ENCODE measurements around the gene FTO.

The FTO gene

GRCh38 chr16:53973021-53973420, 269.1 kb downstream of the FTO start:
- FAIRE-seq = no peak
- DNase-seq (ENCODE audit: extremely low spot score, insufficient read length, low read depth) = no peak

- FAIRE-seq = no peak
These were observed 270.6 kb downstream of the FTO start for GRCh38 chr16:53974484-53975080.

GRCh38 chr16:53980675-53981074, 276.7 kb downstream of the FTO start:
- DNase-seq (ENCODE audit: extremely low spot score, insufficient read length, low read depth) (no peak), FAIRE-seq (no peak)

More at GRCh38 chr16:53974484-53975080, 270.6 kb downstream of the FTO start:
- DNase-seq (ENCODE audit: extremely low spot score, insufficient read length, low read depth) = no peak

GRCh38 chr16:53982631-53983042, 278.7 kb downstream of the FTO start:
- no peak for FAIRE-seq
- no peak for DNase-seq (ENCODE audit: extremely low spot score, insufficient read length, low read depth)

- no peak for FAIRE-seq
These were observed 281.0 kb downstream of the FTO start for GRCh38 chr16:53984936-53985335.

GRCh38 chr16:53985861-53986260, 281.9 kb downstream of the FTO start:
- DNase-seq (ENCODE audit: extremely low spot score, insufficient read length, low read depth) (no peak), FAIRE-seq (no peak)

More at GRCh38 chr16:53984936-53985335, 281.0 kb downstream of the FTO start:
- no peak for DNase-seq (ENCODE audit: extremely low spot score, insufficient read length, low read depth)

- FAIRE-seq = no peak
These were observed 282.8 kb downstream of the FTO start for GRCh38 chr16:53986793-53987192.

GRCh38 chr16:53988136-53988535, 284.2 kb downstream of the FTO start:
- DNase-seq (ENCODE audit: extremely low spot score, insufficient read length, low read depth) (no peak), FAIRE-seq (no peak)

More at GRCh38 chr16:53986793-53987192, 282.8 kb downstream of the FTO start:
- no peak for DNase-seq (ENCODE audit: extremely low spot score, insufficient read length, low read depth)

GRCh38 chr16:53989597-53989996, 285.6 kb downstream of the FTO start:
- FAIRE-seq (no peak), DNase-seq (ENCODE audit: extremely low spot score, insufficient read length, low read depth) (no peak)

GRCh38 chr16:53991754-53992378, 287.9 kb downstream of the FTO start:
- no peak for FAIRE-seq
- no peak for DNase-seq (ENCODE audit: extremely low spot score, insufficient read length, low read depth)

- DNase-seq (ENCODE audit: extremely low spot score, insufficient read length, low read depth) = no peak
- FAIRE-seq = no peak
These were observed 291.4 kb downstream of the FTO start for GRCh38 chr16:53995378-53995777.

- FAIRE-seq (no peak), DNase-seq (ENCODE audit: extremely low spot score, insufficient read length, low read depth) (no peak)
These were observed 293.0 kb downstream of the FTO start for GRCh38 chr16:53996961-53997360.

GRCh38 chr16:53998024-53998810, 294.3 kb downstream of the FTO start:
- FAIRE-seq (no peak), DNase-seq (ENCODE audit: extremely low spot score, insufficient read length, low read depth) (no peak)

GRCh38 chr16:53998966-53999522, 295.1 kb downstream of the FTO start:
- FAIRE-seq = no peak
- no peak for DNase-seq (ENCODE audit: extremely low spot score, insufficient read length, low read depth)

GRCh38 chr16:53999841-54000240, 295.9 kb downstream of the FTO start:
- no peak for FAIRE-seq
- no peak for DNase-seq (ENCODE audit: extremely low spot score, insufficient read length, low read depth)

GRCh38 chr16:54000361-54000760, 296.4 kb downstream of the FTO start:
- FAIRE-seq (no peak), DNase-seq (ENCODE audit: extremely low spot score, insufficient read length, low read depth) (no peak)

GRCh38 chr16:54006693-54007092, 302.7 kb downstream of the FTO start:
- DNase-seq (ENCODE audit: extremely low spot score, insufficient read length, low read depth) (no peak), FAIRE-seq (no peak)

GRCh38 chr16:54007504-54007903, 303.5 kb downstream of the FTO start:
- DNase-seq (ENCODE audit: extremely low spot score, insufficient read length, low read depth) = no peak
- FAIRE-seq = no peak

GRCh38 chr16:54009464-54010176, 305.7 kb downstream of the FTO start:
- no peak for FAIRE-seq
- DNase-seq (ENCODE audit: extremely low spot score, insufficient read length, low read depth) = no peak

- FAIRE-seq (no peak), DNase-seq (ENCODE audit: extremely low spot score, insufficient read length, low read depth) (no peak)
These were observed 311.2 kb downstream of the FTO start for GRCh38 chr16:54015147-54015546.
